ENCODE measurements around the gene DGCR8.

- no peak for TF ChIP-seq CTCF (IDR thresholded peaks at IDR 0.05; ENCODE audit: insufficient read depth, low read length, poor library complexity, severe bottlenecking)
- TF ChIP-seq EZH2phosphoT487 (conservative IDR thresholded peaks at IDR 0.05; ENCODE audit: low read length): no peak
Measured at GRCh38 chr22:20093418-20094196, 13.6 kb downstream of the DGCR8 start.

Measured in SU-DHL-6 (cell line).